RPMI8226 (cell line): ENCODE results near the gene PDYN.
"Not testable (repeated sequence)": the region's sequence is repeated elsewhere in the genome, so short reads cannot be mapped to it uniquely, and the experiment has no call there.

Experiments used
- DNase-seq: peaks from one replicate; pipeline ENCODE4 v3.0.0-alpha.2; 2015

The PDYN gene

GRCh38 chr20:1993986-1994385, at the start of gene PDYN:
Gene PDYN (minus strand): TSS chr20:1994058. CDS start chr20:1983084, 10,974 bp downstream.
- DNase-seq: no peak

- no peak for DNase-seq
Observed at GRCh38 chr20:2042400-2042799, 48.5 kb upstream of the PDYN start.

GRCh38 chr20:2038161-2038560, 44.3 kb upstream of the PDYN start:
- DNase-seq: no peak

- no peak for DNase-seq
Observed at GRCh38 chr20:2037296-2037914, 43.5 kb upstream of the PDYN start.

- not testable (repeated sequence) for DNase-seq
Observed at GRCh38 chr20:2036357-2036756, 42.5 kb upstream of the PDYN start.

- DNase-seq: no peak
Observed at GRCh38 chr20:2032168-2032567, 38.3 kb upstream of the PDYN start.

GRCh38 chr20:2026514-2026913, 32.7 kb upstream of the PDYN start:
- no peak for DNase-seq

GRCh38 chr20:2026004-2026403, 32.1 kb upstream of the PDYN start:
- DNase-seq: no peak

- DNase-seq: no peak
Observed at GRCh38 chr20:2023151-2023550, 29.3 kb upstream of the PDYN start.

GRCh38 chr20:2022163-2022562, 28.3 kb upstream of the PDYN start:
- DNase-seq: no peak

- no peak for DNase-seq
Observed at GRCh38 chr20:2010533-2010932, 16.7 kb upstream of the PDYN start.

GRCh38 chr20:2006452-2007361, 12.8 kb upstream of the PDYN start:
- peak; percentile 50 for DNase-seq

GRCh38 chr20:2005831-2006426, 12.1 kb upstream of the PDYN start:
- peak; percentile 84 for DNase-seq

GRCh38 chr20:2005359-2005758, 11.5 kb upstream of the PDYN start:
- no peak for DNase-seq

- no peak for DNase-seq
Observed at GRCh38 chr20:2004171-2004570, 10.3 kb upstream of the PDYN start.

- no peak for DNase-seq
Observed at GRCh38 chr20:2002365-2002764, 8.5 kb upstream of the PDYN start.

- no peak for DNase-seq
Observed at GRCh38 chr20:2001119-2001518, 7.3 kb upstream of the PDYN start.

- DNase-seq: no peak
Observed at GRCh38 chr20:2000285-2000684, 6.4 kb upstream of the PDYN start.

GRCh38 chr20:1998715-1999114, 4.9 kb upstream of the PDYN start:
- no peak for DNase-seq

- no peak for DNase-seq
Observed at GRCh38 chr20:1998193-1998520, 4.3 kb upstream of the PDYN start.

GRCh38 chr20:1997483-1998192, 3.8 kb upstream of the PDYN start:
- no peak for DNase-seq

GRCh38 chr20:1995531-1996310, 1.9 kb upstream of the PDYN start:
- no peak for DNase-seq

GRCh38 chr20:1994627-1995026, 769 bp upstream of the PDYN start:
- no peak for DNase-seq
